Smooth muscle cell (in vitro differentiated cells): ENCODE results near the gene SFT2D1. TPM values are rescaled to one million over a fixed set of nuclear protein-coding genes. Genes with fewer than 3 reads are reported as not detected.

Experiments used
- DNase-seq: peaks from one replicate; lab custom pipeline; 2025; ENCODE audit not compliant: unreplicated experiment; lab: John Stamatoyannopoulos, UW
- H2AFZ ChIP-seq: fragments of 200-600 bp; sonication (generic); 2 replicates; pipeline ENCODE4 v1.6.0; 2016; ENCODE audit warnings: antibody characterized with exemption, low read depth, mild to moderate bottlenecking
- H3F3A ChIP-seq: fragments of 200-600 bp; sonication (generic); 2 replicates; pipeline ENCODE4 v1.6.0; 2017; ENCODE audit warnings: antibody characterized with exemption, low read depth
- H3K27ac ChIP-seq: fragments of 200-600 bp; sonication (generic); 2 replicates; pipeline ENCODE4 v1.5.1; 2016; ENCODE audit warnings: low read depth, mild to moderate bottlenecking
- H3K27me3 ChIP-seq: fragments of 200-600 bp; sonication (generic); 2 replicates; pipeline ENCODE4 v1.6.1; 2016; ENCODE audit warnings: low read depth, mild to moderate bottlenecking
- H3K36me3 ChIP-seq: fragments of 200-600 bp; sonication (generic); 2 replicates; pipeline ENCODE4 v1.5.1; 2016; ENCODE audit warnings: low read depth
- H3K4me1 ChIP-seq: fragments of 200-600 bp; sonication (generic); 2 replicates; pipeline ENCODE4 v1.5.1; 2016; ENCODE audit warnings: low read depth
- H3K4me2 ChIP-seq: fragments of 200-600 bp; sonication (generic); 2 replicates; pipeline ENCODE4 v1.6.0; 2016; ENCODE audit warnings: mild to moderate bottlenecking
- H3K4me3 ChIP-seq: fragments of 200-600 bp; sonication (generic); 2 replicates; pipeline ENCODE4 v1.5.1; 2016; ENCODE audit warnings: mild to moderate bottlenecking
- H3K79me2 ChIP-seq: fragments of 200-600 bp; sonication (generic); 2 replicates; pipeline ENCODE4 v1.6.0; 2016; ENCODE audit warnings: low read depth, mild to moderate bottlenecking
- H3K9ac ChIP-seq: fragments of 200-600 bp; sonication (generic); 2 replicates; pipeline ENCODE4 v1.6.0; 2016; ENCODE audit warnings: low read depth
- H3K9me3 ChIP-seq: fragments of 200-600 bp; sonication (generic); replicated peaks from 2 replicates; pipeline ENCODE4 v1.5.1; 2016; ENCODE audit warnings: low read depth
- H4K20me1 ChIP-seq: fragments of 200-600 bp; sonication (generic); 2 replicates; pipeline ENCODE4 v1.6.0; 2016; ENCODE audit warnings: low read depth
- WGBS: methylation state at CpG from one replicate; pipeline ENCODE4 v1.1.7; 2016; ENCODE audit warnings: low lambda C conversion rate; 5-methylcytosine and 5-hydroxymethylcytosine counted together
- polyA plus RNA-seq: library from polyadenylated mRNA; unstranded; fragments of >200 nt; fragmentation: Nextera tagmentation; extraction: Ambion mirVana; gene quantifications from 2 replicates; pipeline ENCODE4 v1.2.1, GENCODE V29; 2016
- total RNA-seq: library from RNA; depleted of rRNA; stranded (reverse); fragments of >200 nt; gene quantifications from 2 replicates; pipeline ENCODE4 v1.2.3, GENCODE V29; 2014
- TF ChIP-seq, protein P1 (sequence below): fragments of 200-600 bp; sonication (generic); IDR thresholded peaks from 2 replicates; pipeline ENCODE4 v1.5.1; 2017; ENCODE audit warnings: borderline replicate concordance, mild to moderate bottlenecking, antibody characterized with exemption; ENCODE audit not compliant: insufficient read depth, poor library complexity, severe bottlenecking

The SFT2D1 gene
- total and polyA plus RNA-seq, 2 experiments from 2014 or later: 50.3 to 82.3 TPM

DNA sequence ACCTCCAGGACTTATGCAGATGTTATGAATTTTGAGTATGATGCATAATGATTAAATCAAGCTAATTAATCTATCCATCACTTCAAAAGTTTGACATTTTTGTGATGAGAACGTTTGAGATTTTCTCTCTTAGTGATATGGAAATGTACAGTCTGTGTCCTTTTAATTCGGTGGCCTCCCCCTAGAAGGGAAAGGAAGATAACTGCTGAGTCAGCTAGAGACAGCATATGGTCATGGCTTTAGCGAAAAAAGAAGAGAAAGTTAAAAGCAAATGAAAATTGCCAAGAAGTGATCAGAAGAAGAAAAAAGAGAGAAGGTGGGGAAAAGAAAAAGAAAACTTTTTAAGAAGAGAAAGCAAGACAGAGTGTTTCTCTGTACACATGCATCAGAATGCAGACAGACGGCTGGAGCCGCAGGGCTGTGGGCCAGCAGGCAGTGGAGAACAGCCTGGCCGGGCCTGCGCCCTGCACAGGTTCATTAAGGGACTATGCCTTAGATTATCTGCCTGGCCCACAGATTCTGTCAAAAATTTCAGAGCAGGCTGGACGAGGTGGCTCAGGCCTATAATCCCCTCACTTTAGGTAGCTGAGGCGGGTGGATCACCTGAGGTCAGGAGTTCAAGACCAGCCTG is 41.9 kb downstream of the SFT2D1 start:
- Histone ChIP-seq H3K27ac (no peak overlapping the region), H3F3A (no peaks in the 10 kb centered on the region), H3K4me3 (no peak overlapping the region), H3K79me2 (no peaks in the 10 kb centered on the region), H3K4me2 (no peak overlapping the region), H2AFZ (no peak overlapping the region), H3K4me1 (no peaks in the 10 kb centered on the region), H4K20me1 (no peaks in the 10 kb centered on the region), H3K27me3 (peaks cover 30% of the 10 kb centered on the region), H3K9me3 (no peaks in the 10 kb centered on the region), H3K36me3 (no peaks in the 10 kb centered on the region), H3K9ac (no peak overlapping the region)
- TF ChIP-seq, protein P1, sequence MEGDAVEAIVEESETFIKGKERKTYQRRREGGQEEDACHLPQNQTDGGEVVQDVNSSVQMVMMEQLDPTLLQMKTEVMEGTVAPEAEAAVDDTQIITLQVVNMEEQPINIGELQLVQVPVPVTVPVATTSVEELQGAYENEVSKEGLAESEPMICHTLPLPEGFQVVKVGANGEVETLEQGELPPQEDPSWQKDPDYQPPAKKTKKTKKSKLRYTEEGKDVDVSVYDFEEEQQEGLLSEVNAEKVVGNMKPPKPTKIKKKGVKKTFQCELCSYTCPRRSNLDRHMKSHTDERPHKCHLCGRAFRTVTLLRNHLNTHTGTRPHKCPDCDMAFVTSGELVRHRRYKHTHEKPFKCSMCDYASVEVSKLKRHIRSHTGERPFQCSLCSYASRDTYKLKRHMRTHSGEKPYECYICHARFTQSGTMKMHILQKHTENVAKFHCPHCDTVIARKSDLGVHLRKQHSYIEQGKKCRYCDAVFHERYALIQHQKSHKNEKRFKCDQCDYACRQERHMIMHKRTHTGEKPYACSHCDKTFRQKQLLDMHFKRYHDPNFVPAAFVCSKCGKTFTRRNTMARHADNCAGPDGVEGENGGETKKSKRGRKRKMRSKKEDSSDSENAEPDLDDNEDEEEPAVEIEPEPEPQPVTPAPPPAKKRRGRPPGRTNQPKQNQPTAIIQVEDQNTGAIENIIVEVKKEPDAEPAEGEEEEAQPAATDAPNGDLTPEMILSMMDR: no peak
- no peak for DNase-seq
- 87% methylated on average over 9 of the region's 9 CpGs for WGBS

DNA sequence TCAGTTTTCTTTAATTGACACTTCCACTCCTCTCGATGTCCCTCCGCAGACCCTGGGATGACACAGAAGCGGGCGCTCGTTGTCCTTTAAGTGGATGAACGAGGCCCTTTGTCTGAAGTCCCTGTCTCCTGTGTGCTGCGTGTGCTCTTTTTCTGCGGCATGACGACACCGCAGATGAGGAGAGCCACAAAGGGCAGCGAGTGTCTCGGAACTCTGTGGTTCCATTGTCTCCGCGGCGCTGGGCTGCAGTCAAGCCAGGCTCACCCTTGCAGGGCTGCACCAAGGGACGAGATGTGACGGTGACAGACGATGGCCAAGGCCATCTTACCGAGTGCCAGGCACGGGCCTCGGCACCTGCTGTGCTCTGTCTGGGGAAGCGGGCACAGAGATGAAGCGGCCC is 44.7 kb downstream of the SFT2D1 start:
- H4K20me1 ChIP-seq: no peaks in the 10 kb centered on the region
- H3K4me1 ChIP-seq: no peaks in the 10 kb centered on the region
- H3K9me3 ChIP-seq: no peaks in the 10 kb centered on the region
- DNase-seq: no peak
- H3K4me3 ChIP-seq: no peak overlapping the region
- no peak overlapping the region for H3K4me2 ChIP-seq
- H3K9ac ChIP-seq: no peak overlapping the region
- H3K27me3 ChIP-seq: peaks cover under 1% of the 10 kb centered on the region
- TF ChIP-seq, protein P1: no peak
- WGBS: 94% methylated on average over 23 of the region's 23 CpGs
- H2AFZ ChIP-seq: no peak overlapping the region
- H3K27ac ChIP-seq: no peak overlapping the region
- no peaks in the 10 kb centered on the region for H3K36me3 ChIP-seq
- no peaks in the 10 kb centered on the region for H3F3A ChIP-seq
- H3K79me2 ChIP-seq: no peaks in the 10 kb centered on the region

DNA sequence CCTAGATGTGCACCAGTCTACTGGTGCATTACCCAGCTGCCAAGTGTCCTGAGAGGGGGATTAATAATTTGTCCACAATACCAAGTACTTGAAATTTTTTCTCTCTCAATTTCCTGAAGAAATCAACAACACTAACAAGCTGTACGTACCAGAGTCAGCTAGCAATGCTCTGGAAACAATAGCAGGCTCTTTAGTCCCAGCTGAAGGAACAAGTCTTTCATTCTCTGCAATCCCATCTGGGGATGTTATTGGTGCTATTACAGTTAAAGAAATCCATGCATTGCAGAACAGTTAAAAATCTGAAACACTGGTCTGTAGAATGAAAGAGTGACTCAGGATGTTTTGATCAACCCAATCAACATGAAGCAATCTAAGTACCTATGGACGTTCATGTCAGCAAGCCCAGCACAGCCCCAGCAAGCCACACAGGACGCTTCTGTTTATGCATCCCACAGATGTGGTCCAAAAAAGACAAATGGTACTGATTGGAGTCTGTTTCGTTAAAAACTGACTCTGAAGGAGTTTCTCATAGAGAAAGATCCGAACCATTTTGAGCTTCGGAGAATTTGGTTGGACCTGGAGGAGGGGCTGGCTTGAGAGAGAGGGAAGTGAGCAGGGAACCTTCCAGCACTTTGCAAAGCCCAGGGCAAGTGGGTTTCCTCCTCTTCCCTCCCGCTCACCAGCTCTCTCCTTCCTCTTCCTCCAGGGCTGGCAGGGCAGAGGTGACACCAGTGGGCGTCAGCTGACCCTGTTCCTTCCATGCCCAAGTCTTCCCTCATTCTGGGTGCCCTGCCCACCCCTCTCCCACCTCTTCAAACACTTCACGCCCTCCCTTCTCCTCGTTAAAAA is 46.1 kb downstream of the SFT2D1 start:
- H2AFZ ChIP-seq: no peak overlapping the region
- no peak overlapping the region for H3K4me3 ChIP-seq
- H3K27ac ChIP-seq: no peak overlapping the region
- no peak for DNase-seq
- TF ChIP-seq, protein P1: no peak
- H3K4me2 ChIP-seq: no peak overlapping the region
- no peaks in the 10 kb centered on the region for H3K36me3 ChIP-seq
- H3K9me3 ChIP-seq: no peaks in the 10 kb centered on the region
- H4K20me1 ChIP-seq: no peaks in the 10 kb centered on the region
- H3K4me1 ChIP-seq: no peaks in the 10 kb centered on the region
- H3K79me2 ChIP-seq: no peaks in the 10 kb centered on the region
- peaks cover 5% of the 10 kb centered on the region for H3K27me3 ChIP-seq
- no peak overlapping the region for H3K9ac ChIP-seq
- 89% methylated on average over 10 of the region's 10 CpGs for WGBS
- H3F3A ChIP-seq: no peaks in the 10 kb centered on the region
